IMR-90 (cell line): ENCODE data around the gene HHATL. TPM values are rescaled to one million over a fixed set of nuclear protein-coding genes. Genes with fewer than 3 reads are reported as not detected.

Experiments
- BHLHE40 ChIP-seq: fragments of 150-350 bp; IDR thresholded peaks from 2 replicates; pipeline ENCODE4 v1.6.1; 2016; ENCODE audit warnings: mild to moderate bottlenecking, low read depth, low read length
- CEBPB ChIP-seq: IDR thresholded peaks from 2 replicates; pipeline ENCODE4 v1.6.1; 2012; ENCODE audit warnings: low read depth, low read length, improper control_type of control experiment
- MXI1 ChIP-seq: IDR thresholded peaks from 2 replicates; pipeline ENCODE4 v1.6.1; 2012; ENCODE audit warnings: low read depth, mild to moderate bottlenecking, low read length, moderate library complexity, borderline replicate concordance
- RAD21 ChIP-seq: IDR thresholded peaks from 2 replicates; pipeline ENCODE4 v1.6.1; 2012; ENCODE audit warnings: low read length, improper control_type of control experiment
- RCOR1 ChIP-seq: IDR thresholded peaks from 2 replicates; pipeline ENCODE4 v1.6.1; 2012; ENCODE audit warnings: mild to moderate bottlenecking, low read length, improper control_type of control experiment; ENCODE audit not compliant: insufficient replicate concordance
- RFX5 ChIP-seq: IDR thresholded peaks from 2 replicates; pipeline ENCODE4 v1.8.0; 2012; ENCODE audit warnings: low read depth, mild to moderate bottlenecking, low read length, moderate library complexity
- polyA plus RNA-seq, 3 experiments: library from polyadenylated mRNA; depleted of rRNA; stranded (reverse); fragments of >200 nt; gene quantifications; 2 replicates each; pipeline ENCODE4 v1.2.3, GENCODE V29; 2012; ENCODE audit warnings: low replicate concordance in 1 of 3
- total RNA-seq: library from RNA; depleted of rRNA; stranded (reverse); fragments of >200 nt; gene quantifications from 2 replicates; pipeline ENCODE4 v1.2.3, GENCODE V29; 2012

Gene HHATL
- total and polyA plus RNA-seq, 2 of the 4 experiments (the other 2 are of a cell fraction) = not detected

GRCh38 chr3:42663581-42664437 is 38.8 kb downstream of the HHATL start (continued):
- TF ChIP-seq BHLHE40 (no peak), RAD21 (no peak), RCOR1 (no peak), RFX5 (no peak), CEBPB (no peak), MXI1 (no peak)
